HepG2 (cell line): ENCODE measurements around the gene KLHL21. TPM values are rescaled to one million over a fixed set of nuclear protein-coding genes. Genes with fewer than 3 reads are reported as not detected.

Experiments used
- ATRX ChIP-seq: sonication (generic); formaldehyde crosslinking; IDR thresholded peaks from 2 replicates; pipeline ENCODE4 v1.4.0; 2020; ENCODE audit warnings: missing genetic modification reagents, borderline replicate concordance
- BCL6 ChIP-seq: IDR thresholded peaks from 2 replicates; pipeline ENCODE4 v1.6.1; 2016; ENCODE audit warnings: missing genetic modification reagents, missing compliant biosample characterization
- ETV5 ChIP-seq: IDR thresholded peaks from 2 replicates; pipeline ENCODE4 v1.6.1; 2018; ENCODE audit warnings: missing biosample characterization, missing genetic modification reagents, inconsistent platforms, borderline replicate concordance
- HOXD1 ChIP-seq: sonication (generic); formaldehyde crosslinking; IDR thresholded peaks from 2 replicates; pipeline ENCODE4 v1.5.0; 2020; ENCODE audit warnings: missing genetic modification reagents
- KMT2B ChIP-seq: IDR thresholded peaks from 2 replicates; pipeline ENCODE4 v1.6.1; 2016; ENCODE audit warnings: missing genetic modification reagents, missing compliant biosample characterization
- MATR3 ChIP-seq: sonication (generic); formaldehyde crosslinking; IDR thresholded peaks from 2 replicates; pipeline ENCODE4 v1.4.0; 2020; ENCODE audit warnings: missing genetic modification reagents
- PHF21A ChIP-seq: sonication (generic); formaldehyde crosslinking; IDR thresholded peaks from 2 replicates; pipeline ENCODE4 v1.5.0; 2020; ENCODE audit warnings: mild to moderate bottlenecking, missing genetic modification reagents
- PHF5A ChIP-seq: IDR thresholded peaks from one replicate; pipeline ENCODE4 v1.6.1; 2018; ENCODE audit warnings: low read depth, missing genetic modification reagents; ENCODE audit not compliant: unreplicated experiment
- POGZ ChIP-seq: sonication (generic); formaldehyde crosslinking; IDR thresholded peaks from 2 replicates; pipeline ENCODE4 v1.4.0; 2020; ENCODE audit warnings: mild to moderate bottlenecking, missing genetic modification reagents
- RFX5 ChIP-seq: IDR thresholded peaks from 2 replicates; pipeline ENCODE4 v1.6.1; 2011; ENCODE audit warnings: low read depth, low read length, improper control_type of control experiment
- RFXAP ChIP-seq: sonication (generic); formaldehyde crosslinking; IDR thresholded peaks from 2 replicates; pipeline ENCODE4 v1.4.0; 2020; ENCODE audit warnings: missing genetic modification reagents, borderline replicate concordance
- SP1 ChIP-seq, 2 experiments: fragments of 450-650 bp in 1 of 2; sonication (generic) in 1 of 2; formaldehyde crosslinking in 1 of 2; IDR thresholded peaks; 2 replicates each; pipeline versions ENCODE4 v1.4.0 to v1.6.1; 2016 to 2020; ENCODE audit warnings: missing genetic modification reagents in 1 of 2
- STAG1 ChIP-seq: sonication (generic); formaldehyde crosslinking; IDR thresholded peaks from 2 replicates; pipeline ENCODE4 v1.4.0; 2020; ENCODE audit warnings: missing genetic modification reagents
- TAF1 ChIP-seq: sonication (generic); formaldehyde crosslinking; IDR thresholded peaks from 2 replicates; pipeline ENCODE4 v1.4.0; 2020; ENCODE audit warnings: missing genetic modification reagents
- ZBTB7A ChIP-seq: sonication (generic); formaldehyde crosslinking; IDR thresholded peaks from 2 replicates; pipeline ENCODE4 v1.8.0; 2022; ENCODE audit warnings: mild to moderate bottlenecking, missing genetic modification reagents
- ZFP36L2 ChIP-seq: sonication (generic); formaldehyde crosslinking; IDR thresholded peaks from 2 replicates; pipeline ENCODE4 v1.4.0; 2020; ENCODE audit warnings: missing genetic modification reagents
- ZNF101 ChIP-seq: sonication (generic); formaldehyde crosslinking; IDR thresholded peaks from 2 replicates; pipeline ENCODE4 v1.4.0; 2020; ENCODE audit warnings: mild to moderate bottlenecking, low read depth, missing genetic modification reagents, borderline replicate concordance
- ZNF333 ChIP-seq: sonication (generic); formaldehyde crosslinking; IDR thresholded peaks from 2 replicates; pipeline ENCODE4 v1.4.0; 2020; ENCODE audit warnings: mild to moderate bottlenecking, missing genetic modification reagents, borderline replicate concordance
- ZNF530 ChIP-seq: sonication (generic); formaldehyde crosslinking; IDR thresholded peaks from 2 replicates; pipeline ENCODE4 v1.5.0; 2020; ENCODE audit warnings: low read depth, mild to moderate bottlenecking, missing genetic modification reagents
- ZNF605 ChIP-seq: sonication (generic); formaldehyde crosslinking; IDR thresholded peaks from 2 replicates; pipeline ENCODE4 v1.8.0; 2022; ENCODE audit warnings: mild to moderate bottlenecking, missing genetic modification reagents
- ZNF629 ChIP-seq: sonication (generic); formaldehyde crosslinking; conservative IDR thresholded peaks from 2 replicates; pipeline ENCODE4 v1.5.0; 2020; ENCODE audit warnings: missing genetic modification reagents
- ZNF841 ChIP-seq: sonication (generic); formaldehyde crosslinking; IDR thresholded peaks from 2 replicates; pipeline ENCODE4 v1.8.1; 2023; ENCODE audit warnings: missing genetic modification reagents, borderline replicate concordance
- polyA plus RNA-seq, 8 experiments: library from polyadenylated mRNA; depleted of rRNA in 3 of 8; stranded (reverse) in 7 of 8; unstranded in 1 of 8; fragments of >200 nt; fragmentation: Illumina TruSeq in 4 of 8; extraction: Trizol in 4 of 8; gene quantifications; 2 replicates each; pipeline versions ENCODE4 v1.2.1 to v1.2.3, GENCODE V29; 2011 to 2016; ENCODE audit warnings: low read depth in 4 of 8, missing spikeins in 1 of 8, mixed read lengths in 1 of 8; ENCODE audit not compliant: insufficient read depth in 1 of 8
- total RNA-seq, 5 experiments: library from RNA; depleted of rRNA; stranded (reverse); fragments of >200 nt; fragmentation: Illumina TruSeq; extraction: Trizol; gene quantifications; 2 replicates each; pipeline ENCODE4 v1.2.3, GENCODE V29; 2016; ENCODE audit warnings: low read depth in 1 of 5
- TF ChIP-seq, protein P1 (sequence below): fragments of 450-650 bp; IDR thresholded peaks from 2 replicates; pipeline ENCODE4 v1.6.1; 2016
- TF ChIP-seq, protein P2 (sequence below): sonication (generic); formaldehyde crosslinking; IDR thresholded peaks from 2 replicates; pipeline ENCODE4 v1.4.0; 2020; ENCODE audit warnings: missing genetic modification reagents

Gene KLHL21
- total and polyA plus RNA-seq, 2 of the 13 experiments (the other 11 are each of a cell fraction or from before 2014, with no cell fraction given), result 14.8 to 25.0 TPM

DNA sequence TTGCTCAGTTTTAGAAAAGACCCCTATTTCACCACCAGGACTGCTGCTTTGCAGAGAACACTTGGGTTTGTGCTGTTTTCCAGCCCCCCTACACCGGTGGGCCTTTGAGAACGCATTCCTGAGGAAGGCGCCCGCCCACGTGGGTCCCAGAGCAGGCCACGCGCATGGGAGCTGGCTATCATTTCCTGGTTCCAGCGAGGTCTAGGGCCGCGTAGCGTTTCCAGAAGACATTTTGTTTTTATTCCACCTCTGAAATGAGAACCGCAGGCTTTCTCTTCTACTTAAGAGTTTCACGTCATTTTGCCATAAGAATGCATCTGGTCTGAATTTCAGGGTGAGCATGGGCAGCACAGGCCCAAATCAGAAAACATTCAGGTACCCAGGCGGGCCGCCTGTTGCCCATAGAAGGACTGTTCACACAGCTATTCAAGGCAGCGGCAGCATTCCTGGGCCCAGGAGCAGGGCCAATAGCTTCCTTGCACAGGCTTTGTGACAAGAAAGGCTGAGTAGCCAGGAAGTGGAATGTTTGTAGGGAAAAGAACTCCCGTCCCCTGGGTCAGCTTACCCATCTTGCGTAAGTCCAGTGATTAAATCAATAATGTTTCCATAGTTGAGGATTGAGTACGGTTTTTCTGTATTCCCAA is 1.4 kb upstream of the KLHL21 start (continued):
- no peak for TF ChIP-seq ZNF629
- TF ChIP-seq, protein P1, sequence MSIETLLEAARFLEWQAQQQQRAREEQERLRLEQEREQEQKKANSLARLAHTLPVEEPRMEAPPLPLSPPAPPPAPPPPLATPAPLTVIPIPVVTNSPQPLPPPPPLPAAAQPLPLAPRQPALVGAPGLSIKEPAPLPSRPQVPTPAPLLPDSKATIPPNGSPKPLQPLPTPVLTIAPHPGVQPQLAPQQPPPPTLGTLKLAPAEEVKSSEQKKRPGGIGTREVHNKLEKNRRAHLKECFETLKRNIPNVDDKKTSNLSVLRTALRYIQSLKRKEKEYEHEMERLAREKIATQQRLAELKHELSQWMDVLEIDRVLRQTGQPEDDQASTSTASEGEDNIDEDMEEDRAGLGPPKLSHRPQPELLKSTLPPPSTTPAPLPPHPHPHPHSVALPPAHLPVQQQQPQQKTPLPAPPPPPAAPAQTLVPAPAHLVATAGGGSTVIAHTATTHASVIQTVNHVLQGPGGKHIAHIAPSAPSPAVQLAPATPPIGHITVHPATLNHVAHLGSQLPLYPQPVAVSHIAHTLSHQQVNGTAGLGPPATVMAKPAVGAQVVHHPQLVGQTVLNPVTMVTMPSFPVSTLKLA, result peak; percentile 80
- no peak for TF ChIP-seq ZNF101
- TF ChIP-seq ZNF605 (CRISPR knock-in tag), result peak; percentile 81
- TF ChIP-seq HOXD1, result no peak
- no peak for TF ChIP-seq ZFP36L2
- TF ChIP-seq PHF5A, result peak; percentile 83
- no peak for TF ChIP-seq ZBTB7A (CRISPR knock-in tag)
- TF ChIP-seq RFXAP (CRISPR knock-in tag), result peak; percentile 43; the same call in 1 of the 2 replicates
- peak; percentile 32; the same call in 1 of the 2 replicates for TF ChIP-seq RFX5
- no peak for TF ChIP-seq MATR3 (CRISPR knock-in tag)
- TF ChIP-seq ZNF530 (CRISPR knock-in tag), result no peak
- TF ChIP-seq ATRX (CRISPR knock-in tag), result no peak
- TF ChIP-seq SP1 (IDR thresholded peaks at IDR 0.05), result no peak
- TF ChIP-seq SP1 (CRISPR knock-in tag; IDR thresholded peaks at IDR 0.05), result no peak; the same call in 1 of the 2 replicates
- TF ChIP-seq PHF21A (CRISPR knock-in tag), result peak; percentile 85
- TF ChIP-seq, protein P2, sequence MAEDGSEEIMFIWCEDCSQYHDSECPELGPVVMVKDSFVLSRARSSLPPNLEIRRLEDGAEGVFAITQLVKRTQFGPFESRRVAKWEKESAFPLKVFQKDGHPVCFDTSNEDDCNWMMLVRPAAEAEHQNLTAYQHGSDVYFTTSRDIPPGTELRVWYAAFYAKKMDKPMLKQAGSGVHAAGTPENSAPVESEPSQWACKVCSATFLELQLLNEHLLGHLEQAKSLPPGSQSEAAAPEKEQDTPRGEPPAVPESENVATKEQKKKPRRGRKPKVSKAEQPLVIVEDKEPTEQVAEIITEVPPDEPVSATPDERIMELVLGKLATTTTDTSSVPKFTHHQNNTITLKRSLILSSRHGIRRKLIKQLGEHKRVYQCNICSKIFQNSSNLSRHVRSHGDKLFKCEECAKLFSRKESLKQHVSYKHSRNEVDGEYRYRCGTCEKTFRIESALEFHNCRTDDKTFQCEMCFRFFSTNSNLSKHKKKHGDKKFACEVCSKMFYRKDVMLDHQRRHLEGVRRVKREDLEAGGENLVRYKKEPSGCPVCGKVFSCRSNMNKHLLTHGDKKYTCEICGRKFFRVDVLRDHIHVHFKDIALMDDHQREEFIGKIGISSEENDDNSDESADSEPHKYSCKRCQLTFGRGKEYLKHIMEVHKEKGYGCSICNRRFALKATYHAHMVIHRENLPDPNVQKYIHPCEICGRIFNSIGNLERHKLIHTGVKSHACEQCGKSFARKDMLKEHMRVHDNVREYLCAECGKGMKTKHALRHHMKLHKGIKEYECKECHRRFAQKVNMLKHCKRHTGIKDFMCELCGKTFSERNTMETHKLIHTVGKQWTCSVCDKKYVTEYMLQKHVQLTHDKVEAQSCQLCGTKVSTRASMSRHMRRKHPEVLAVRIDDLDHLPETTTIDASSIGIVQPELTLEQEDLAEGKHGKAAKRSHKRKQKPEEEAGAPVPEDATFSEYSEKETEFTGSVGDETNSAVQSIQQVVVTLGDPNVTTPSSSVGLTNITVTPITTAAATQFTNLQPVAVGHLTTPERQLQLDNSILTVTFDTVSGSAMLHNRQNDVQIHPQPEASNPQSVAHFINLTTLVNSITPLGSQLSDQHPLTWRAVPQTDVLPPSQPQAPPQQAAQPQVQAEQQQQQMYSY, result peak; percentile 71
- 0 out of 2 replicates have a peak, but pooled peaks have one; percentile 22 for TF ChIP-seq KMT2B
- TF ChIP-seq ZNF333 (CRISPR knock-in tag), result 0 out of 2 replicates have a peak, but pooled peaks have one; percentile 34
- peak; percentile 68 for TF ChIP-seq BCL6 (CRISPR knock-in tag)
- no peak for TF ChIP-seq POGZ (CRISPR knock-in tag)
- TF ChIP-seq STAG1 (CRISPR knock-in tag), result no peak
- no peak for TF ChIP-seq ZNF841 (CRISPR knock-in tag)
- peak; percentile 68 for TF ChIP-seq TAF1 (CRISPR knock-in tag)
- TF ChIP-seq ETV5, result peak; percentile 94
